NCI-H1694 (cell line): ENCODE measurements around the gene SHQ1.
"Not testable (repeated sequence)": the region's sequence is repeated elsewhere in the genome, so short reads cannot be mapped to it uniquely, and the experiment has no call there.

ENCODE experiments used
- DNase-seq: peaks from one replicate; lab custom pipeline; 2025; lab: John Stamatoyannopoulos, UW

Gene SHQ1

DNA sequence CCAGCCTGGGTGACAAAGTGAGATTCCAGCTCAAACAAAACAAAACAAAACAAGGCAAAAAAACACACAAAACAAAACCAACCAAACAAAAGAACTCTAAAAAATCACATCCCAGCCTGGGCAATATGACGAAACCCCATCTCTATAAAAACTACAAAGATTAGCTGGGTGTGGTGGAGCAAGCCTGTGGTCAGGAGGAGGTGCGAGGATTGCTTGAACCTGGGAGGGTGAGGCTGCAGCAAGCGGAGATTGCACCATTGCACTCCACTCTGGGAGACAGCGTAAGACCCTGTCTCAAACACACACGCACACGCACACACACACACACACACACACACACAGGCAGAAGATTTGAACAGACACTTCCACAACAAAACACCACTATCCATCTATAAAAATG is 99.6 kb downstream of the SHQ1 start:
- DNase-seq = no peak

DNA sequence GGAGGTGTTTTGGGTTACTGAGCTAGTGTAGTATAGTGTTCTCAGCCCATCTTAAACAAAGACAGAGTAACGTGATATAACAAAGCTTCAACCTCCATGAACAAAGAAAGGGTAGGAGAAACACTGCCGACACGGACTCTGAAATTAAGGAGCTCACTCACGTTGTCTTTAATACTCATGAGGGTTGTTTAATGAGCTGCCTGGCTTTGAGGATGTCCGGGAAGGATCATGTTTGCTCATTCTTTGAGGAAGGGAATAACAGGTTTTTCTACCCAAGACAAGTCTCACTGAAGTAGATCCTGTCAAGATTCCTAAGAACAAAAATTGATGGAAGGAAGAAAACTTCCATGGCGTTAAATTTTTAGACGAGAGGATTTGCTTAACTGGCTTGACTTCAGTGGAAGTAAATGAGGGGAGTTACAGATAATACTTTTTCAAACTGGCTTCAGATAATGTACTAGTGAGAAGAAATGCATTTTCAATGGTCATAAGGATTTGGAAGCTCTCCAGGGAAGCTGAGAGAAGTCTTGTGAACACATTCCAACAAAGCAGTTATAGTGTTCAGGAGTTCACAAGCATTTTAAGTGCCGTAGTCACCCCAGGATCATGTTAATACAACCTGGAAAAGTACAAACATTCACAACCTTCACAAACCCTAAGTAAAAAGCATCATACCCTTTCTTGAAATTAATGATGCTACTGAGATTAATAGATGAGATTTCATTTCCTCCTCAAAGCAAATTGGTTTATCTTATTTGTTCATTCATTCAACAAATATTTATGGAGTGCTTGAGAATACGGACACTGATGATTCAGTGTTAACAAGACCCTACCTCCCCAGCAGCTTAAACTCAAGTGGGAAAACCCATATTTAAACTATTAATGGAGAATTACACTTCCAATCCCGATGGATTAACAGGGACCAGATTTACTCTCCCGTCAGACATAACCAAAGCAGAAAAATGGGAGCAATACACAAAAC is 101.5 kb downstream of the SHQ1 start:
- DNase-seq = no peak

DNA sequence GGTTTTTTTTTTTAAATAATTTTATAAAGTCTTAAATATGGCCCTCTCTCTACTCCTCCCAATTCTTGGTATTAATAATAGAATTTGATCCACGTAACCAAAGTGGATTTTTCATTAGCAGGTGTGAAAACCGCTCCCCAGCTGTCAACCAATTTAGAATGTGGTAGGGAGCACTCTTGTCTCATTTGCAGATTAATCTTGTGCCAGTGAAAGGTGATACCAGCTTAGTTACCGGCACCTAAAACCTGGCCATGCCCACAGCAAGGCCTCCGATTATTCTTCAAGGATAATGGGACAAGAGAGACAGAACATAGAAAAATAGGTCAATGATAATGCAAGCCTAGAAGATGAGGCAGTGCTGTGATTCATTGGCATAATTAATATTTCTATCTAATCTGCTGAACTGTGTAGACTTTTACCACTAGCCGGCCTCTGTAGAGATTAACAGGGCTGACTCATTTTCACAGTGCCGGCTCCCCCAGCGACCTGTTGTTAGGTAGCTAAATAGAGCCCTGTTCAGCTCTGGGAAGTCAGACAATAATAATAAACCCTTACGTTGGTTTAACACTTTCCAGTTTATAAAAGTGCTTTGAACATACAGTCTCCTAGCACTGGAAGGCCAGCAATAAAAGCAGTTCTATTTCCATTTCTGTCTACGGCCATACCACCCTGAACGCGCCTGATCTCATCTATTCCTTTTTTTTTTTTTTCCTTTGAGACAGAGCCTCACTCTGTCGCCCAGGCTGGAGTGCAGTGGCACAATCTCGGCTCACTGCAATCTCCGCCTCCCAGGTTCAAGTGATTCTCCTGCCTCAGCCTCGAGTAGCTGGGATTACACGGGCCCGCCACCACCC is 102.9 kb downstream of the SHQ1 start:
- no peak for DNase-seq

DNA sequence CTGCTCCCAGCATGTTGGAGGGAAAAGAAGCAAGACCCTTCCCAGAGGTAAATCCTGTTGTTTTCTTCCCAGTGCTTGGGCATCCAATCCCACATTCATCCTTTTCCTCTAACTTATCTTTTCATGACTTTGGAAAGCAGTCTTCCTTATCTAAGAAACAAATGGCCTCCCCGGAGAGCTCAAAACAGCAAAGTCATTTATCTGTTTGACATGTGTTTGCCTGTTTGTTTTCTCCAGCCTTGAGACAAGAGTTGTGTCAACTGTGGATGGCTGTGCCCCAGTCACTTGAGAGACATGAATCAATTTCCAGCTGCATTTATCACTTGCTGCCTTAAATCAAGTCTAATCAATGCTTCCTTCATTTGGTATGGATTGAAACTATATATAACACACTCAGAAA is 103.9 kb downstream of the SHQ1 start:
- no peak for DNase-seq

DNA sequence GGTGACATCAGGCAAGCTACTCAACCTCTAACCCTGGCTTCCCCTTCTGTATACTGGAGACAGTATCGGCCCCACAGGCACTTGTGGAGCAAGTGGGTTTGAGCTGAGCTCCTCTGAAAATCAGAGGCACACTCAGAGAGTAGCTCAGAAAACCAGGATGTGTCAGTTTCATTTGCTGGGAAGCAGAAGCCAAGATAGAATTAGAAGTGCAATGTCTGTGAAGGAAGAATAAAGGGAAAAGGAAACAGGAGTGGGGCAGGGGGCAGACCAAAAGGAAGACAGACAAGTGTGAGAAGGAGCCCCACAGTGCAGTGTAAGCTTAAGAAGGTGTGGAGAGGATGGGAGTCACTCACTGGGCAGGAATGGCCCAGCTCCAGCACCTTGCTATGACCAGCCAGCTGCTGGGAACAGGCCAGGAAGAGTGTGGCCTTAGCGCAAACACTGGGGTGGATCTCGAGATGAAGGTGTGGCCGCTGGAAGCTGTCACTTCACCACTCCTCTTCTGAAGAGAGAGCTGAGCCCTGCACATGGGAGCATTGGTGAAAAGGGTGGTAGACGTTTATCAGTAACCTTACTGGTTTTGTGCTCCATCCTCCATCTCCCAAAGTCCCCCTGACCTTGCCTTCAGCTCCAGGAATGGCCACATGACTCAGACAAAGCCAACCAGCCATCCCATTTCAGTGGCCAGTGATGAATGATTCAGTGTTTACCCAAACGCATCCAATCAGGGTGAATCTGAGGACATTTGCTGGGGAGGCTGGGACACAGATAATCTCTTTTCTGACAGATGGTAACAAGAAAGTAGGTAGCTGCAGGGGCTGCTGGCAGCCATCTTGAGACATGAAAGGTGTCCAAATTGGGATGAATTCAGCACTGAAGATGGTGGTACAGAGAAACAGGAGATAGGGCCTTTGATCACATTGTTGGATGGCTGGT is 108.4 kb downstream of the SHQ1 start:
- no peak for DNase-seq

DNA sequence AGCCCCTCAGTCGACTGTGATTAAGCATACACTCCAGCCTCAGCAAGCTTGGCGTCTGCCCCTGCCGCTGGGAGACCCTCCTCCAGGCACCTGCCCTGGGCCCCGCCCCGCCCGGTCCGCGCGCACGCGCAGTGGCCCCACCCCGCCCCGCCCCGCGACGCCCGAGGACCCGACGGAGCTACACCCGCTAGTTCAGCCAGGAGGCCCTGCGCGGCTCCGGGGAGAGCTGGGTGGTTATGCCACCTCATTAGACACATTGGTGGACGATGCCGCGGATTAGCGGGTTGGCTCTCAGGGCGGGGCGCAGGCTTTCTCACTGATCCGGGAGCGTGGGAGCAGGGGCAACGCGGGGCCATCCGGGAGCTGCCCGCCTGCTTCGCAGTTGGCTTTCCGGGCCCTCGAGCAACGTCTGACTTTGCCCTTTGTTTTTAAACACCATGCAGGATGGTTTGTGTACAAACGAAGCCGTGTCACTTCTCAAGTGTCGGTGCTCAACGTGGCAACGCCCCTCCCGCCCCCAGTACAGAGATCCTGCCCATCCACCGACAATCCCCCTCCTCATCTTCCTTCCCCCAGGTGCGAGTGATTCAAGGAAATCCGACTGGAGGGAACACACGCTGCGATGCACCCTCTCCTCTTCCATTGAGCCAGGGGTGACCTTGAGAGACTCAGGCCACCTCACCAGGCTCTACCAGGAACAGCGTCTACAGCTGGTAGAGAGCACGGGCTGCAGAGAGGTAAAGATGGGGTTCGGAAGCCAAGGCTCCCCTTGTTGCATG is 109.3 kb downstream of the SHQ1 start:
- no peak for DNase-seq

DNA sequence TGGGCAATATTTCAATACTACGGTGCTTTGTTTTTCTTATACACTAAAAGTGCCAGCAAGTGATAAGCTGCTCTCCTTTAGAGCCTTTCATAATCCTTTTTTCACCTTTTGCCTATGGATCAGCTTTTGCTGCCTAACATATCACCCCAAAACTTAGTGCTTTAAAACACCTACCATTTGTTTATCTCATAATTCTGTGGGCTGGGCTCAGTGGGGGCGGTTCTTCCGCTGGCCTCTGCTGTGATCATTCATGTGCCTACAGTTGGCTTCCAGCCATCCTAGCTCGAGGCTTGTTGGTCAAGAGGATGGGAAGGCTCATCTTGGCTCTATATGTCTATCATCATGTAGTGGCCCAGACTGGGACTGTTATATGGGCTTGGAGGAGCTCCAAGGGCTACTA is 113.2 kb downstream of the SHQ1 start:
- DNase-seq = not testable (repeated sequence)

DNA sequence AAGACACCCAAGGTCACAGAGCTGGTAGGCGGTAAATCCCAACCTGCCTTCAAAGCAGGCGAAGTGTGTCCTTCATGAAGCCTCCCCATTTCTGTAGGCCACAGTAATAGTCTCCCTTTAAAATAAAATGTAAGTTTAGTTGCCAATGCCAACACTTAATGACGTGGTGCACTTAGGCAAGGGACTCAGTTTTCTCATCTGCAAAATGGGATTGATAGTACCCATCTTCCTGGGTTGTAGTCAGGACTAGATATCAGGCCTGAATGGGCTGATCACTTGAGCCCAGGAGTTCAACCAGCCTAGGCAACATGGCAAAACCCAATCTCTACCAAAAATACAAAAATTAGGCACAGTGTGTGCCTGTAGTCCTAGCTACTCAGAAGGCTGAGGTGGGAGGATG is 114.6 kb downstream of the SHQ1 start:
- no peak for DNase-seq

DNA sequence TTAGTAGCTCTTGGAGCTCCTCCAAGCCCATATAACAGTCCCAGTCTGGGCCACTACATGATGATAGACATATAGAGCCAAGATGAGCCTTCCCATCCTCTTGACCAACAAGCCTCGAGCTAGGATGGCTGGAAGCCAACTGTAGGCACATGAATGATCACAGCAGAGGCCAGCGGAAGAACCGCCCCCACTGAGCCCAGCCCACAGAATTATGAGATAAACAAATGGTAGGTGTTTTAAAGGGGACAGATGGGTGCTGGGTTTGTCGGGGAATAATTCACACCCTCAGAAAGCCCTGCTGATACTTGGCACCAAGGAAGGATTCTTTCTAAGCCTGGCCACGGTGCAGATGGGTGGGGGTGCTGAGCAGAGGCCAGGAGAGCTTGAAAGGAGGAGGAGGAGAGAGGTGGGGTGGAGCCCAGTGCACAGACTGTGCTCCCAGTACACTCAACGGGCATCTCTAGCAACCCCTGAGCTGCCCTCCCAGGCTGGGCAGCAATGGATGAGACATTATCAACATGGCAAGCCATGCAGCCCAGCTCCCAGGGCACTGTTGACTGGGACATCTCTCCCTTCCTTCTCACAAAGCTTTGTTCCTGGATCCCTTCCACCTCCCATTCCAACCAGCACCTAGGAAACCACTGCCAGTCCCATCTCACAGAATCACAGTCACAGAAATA is 115.4 kb downstream of the SHQ1 start:
- DNase-seq = not testable (repeated sequence)

DNA sequence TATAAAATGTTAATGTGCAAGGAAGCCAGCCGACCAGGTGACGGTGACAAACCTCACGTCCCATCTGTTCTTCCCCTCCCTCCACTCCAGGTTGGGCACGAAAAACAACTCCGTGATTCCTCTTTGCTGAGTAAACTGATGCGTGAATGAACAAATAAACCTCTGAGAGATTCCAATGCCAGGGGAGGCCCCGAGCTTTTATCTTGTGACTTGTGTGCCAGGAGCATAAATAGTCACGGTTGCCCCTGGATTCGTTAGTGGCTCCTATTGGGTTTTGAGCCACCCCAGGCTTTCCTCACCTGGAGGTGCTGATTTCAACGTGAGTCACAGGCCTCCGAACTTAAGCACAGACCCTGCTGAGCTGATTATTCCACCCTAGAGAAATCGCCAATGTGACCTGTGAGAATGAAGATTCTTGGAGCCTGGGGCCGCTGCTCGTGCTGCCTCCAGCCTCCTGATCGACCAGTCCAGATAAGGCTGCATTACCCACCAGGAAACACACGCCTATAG is 119.2 kb downstream of the SHQ1 start:
- no peak for DNase-seq

DNA sequence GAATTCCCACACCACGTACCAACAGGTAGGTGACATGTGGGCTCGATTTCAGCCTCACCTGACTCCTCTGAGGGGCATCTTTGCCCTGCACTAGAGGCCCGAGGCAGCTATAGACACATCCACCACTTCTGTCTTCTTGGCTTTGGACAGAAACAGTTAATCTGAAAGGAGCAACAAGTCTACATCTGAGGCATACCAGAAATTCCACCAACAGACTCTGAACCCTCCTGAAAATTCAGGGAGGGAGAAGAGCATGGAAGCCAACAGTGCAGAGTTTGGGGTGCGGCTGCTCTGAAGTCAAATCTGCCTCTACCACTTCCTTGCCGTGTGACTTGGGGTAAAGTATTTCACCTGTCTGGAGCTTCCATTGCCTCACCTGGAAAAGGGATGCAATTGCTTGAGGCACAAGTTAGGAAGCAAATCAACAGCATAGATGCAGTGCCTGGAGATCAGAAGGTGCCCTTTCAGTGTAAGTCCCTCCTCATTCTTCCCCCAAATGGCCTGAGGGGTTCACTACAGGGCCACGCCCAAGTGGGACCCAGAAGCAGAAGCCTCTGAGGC is 119.8 kb downstream of the SHQ1 start:
- DNase-seq = no peak

DNA sequence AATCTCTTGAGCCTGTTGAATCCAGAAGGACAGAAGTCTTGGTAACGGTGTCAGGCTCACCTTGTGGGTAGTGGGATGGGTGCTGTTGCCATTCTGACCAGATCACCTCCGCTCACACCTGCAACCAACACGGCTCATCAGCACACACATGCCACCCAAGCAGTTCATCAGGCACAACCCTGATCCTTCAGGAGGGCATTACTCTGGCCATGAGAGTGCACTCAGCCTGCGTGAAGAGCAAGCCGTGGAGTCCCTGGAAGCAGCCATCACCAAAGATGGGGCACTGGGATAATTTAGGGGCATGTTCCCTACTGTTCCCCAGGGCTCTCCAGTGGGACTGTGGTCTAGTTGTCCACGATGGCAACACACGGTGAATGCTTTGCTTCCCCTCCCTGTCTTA is 120.5 kb downstream of the SHQ1 start:
- no peak for DNase-seq

DNA sequence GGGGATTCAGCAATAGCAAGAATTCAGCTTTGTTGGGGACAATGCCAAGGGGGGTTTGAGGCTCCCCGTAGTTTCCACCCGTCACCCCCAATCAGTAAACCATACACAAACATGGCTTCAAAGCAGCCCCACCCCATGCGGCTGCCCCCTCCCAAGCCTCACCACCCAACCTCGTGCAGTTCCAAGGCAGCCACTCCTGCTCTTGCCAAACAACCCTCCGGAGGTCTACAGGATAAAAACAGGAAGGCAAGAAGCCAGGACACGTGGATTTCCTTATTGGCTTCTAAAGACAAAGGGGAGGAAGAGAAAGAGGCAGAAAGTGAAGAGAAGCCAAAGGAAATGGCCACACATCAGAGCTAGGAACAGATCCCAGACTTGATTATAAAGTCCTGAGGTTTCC is 121.1 kb downstream of the SHQ1 start:
- DNase-seq = no peak

DNA sequence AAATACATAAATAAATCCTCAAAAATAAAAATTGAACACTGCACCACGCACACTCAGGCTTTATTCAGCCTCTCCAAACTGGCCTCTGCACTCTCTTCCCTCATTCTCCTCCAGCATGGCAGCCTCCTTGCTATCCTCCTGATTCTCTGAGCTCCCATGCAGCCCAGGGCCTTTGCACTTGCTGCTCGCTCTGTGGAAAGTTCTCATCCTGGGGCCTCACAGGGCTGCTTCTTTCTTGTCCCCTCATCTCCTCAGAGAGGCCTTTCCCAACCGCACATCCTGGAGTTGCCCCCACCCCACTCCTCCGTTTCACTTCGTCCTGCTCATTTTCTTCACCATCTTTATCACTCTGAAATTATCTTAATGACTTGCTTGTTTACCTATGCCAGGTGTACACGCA is 123.0 kb downstream of the SHQ1 start:
- no peak for DNase-seq

DNA sequence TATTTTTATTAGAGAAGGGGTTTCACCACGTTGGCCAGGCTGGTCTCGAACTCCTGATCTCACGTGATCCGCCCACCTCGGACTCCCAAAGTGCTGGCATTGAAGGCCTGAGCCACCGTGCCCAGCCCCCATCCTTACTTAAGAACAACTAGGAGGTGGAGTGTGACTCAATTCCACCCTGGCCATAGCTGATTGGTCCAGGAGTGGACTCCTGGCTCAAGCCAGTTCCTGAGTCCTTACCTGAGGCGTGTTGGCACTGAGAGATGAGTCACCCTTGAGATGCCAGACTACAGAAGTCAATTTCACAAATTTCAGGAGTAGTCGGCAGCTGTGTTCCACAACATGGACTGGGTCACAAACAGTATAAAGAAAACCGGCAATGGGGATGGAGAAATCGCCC is 124.2 kb downstream of the SHQ1 start:
- DNase-seq = no peak

DNA sequence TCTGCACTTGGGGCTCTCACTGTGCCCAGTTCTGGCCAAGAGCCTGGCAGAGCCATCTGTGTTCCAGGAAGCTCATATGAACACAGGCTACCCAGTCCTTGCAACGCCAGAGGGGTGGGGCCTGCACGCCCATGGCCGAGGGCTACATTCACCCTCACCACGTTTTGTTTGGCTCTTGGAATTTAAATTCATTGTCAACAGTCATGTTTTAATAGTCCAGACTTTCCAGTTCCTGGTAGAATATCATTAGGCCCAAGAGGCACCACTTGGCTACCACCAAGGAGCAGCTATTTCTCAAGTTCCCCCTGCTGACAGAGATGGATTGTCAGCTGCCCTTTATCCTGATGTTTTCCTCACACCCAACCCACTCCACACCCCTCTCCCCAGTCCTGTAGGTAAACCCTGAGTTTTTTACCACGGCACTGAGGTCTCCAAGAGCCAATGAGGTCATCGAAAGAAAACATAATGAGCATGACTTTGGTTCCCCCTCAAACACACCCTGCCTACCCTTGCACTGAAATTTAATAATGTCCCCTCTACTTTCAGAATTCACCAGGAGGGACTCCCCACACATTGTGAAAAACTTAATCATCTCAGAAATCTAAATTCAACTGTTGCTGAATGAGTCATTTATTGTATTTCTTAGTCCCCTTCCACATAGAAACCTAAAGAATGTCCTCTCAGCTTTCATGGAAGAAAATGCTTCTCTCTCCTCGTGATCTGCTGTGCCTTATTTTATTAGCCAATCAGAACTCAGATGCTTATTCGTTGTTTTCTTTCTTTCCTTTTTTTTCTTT is 125.1 kb downstream of the SHQ1 start:
- no peak for DNase-seq

DNA sequence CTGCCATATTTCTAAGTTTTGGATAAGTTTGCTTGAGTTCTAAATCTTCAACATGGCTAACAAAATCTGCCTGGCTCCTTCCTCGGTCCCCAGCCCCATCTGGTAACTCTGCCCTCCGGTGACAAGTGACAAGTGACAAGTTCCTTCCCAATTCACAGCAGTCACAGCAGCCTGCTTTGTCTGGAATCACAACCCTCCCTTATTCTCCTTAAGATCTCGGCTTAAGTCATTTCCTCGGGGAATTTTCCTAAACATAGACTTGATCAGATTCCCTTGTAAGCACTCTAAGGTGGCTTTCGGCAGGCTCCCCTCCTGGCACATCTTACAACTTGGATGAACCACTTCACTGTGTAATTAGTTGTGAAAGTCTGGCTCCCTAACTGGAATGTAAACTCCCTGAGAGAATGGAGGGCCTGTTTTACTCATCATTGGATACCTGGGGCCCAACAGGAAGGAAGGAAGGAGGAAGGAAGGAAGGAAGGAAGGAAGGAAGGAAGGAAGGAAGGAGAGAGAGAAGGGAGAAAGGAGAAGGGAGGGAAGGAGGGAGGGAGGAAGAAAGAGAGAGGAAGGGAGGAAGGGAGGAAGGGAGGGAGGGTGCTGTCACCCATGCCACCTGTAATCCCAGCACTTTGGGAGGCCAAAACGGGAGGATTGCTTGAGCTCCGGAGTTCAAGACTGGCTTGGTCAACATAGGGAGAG is 126.4 kb downstream of the SHQ1 start:
- no peak for DNase-seq

DNA sequence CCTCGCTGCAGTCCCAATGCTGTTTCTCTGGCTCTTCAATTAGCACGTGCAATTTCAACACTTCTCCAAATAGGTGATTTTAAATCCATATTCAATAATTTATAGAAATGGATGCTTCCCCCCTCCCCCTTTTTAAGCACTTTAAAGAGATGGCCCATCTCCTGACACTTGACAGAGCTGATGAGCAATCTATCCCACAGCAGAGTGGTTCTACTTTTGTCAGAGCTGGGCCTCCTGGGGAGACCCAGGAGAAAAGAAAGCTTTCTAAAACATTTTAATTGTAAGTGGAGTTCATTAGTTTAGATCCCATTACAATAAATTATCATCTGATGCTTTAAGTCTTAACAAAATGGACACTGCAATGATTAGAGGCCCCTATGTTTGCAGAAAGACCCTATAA is 127.7 kb downstream of the SHQ1 start:
- no peak for DNase-seq

DNA sequence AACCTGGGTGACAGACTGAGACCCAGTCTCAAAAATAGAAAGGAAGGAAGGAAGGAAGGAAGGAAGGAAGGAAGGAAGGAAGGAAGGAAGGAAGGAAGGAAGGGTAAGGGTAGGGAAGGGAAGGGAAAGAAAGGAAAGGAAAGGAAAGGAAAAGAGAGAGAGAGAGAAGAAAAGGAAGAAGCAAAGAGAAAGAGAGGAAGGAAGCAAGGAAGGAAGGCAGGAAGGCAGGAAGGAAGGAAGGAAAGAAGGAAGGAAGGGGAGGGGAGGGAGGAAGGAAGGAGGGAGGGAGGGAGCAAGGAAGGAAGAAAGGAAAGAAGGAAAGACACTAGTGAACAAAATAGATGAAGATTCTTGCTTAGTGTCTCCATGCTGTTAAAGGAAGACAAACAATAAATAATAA is 129.1 kb downstream of the SHQ1 start:
- DNase-seq = no peak
